ENCODE measurements around the gene LRRC46. TPM values are rescaled to one million over a fixed set of nuclear protein-coding genes. Genes with fewer than 3 reads are reported as not detected.

The LRRC46 gene
- total RNA-seq, 1 donor from 2014 or later: not detected

DNA sequence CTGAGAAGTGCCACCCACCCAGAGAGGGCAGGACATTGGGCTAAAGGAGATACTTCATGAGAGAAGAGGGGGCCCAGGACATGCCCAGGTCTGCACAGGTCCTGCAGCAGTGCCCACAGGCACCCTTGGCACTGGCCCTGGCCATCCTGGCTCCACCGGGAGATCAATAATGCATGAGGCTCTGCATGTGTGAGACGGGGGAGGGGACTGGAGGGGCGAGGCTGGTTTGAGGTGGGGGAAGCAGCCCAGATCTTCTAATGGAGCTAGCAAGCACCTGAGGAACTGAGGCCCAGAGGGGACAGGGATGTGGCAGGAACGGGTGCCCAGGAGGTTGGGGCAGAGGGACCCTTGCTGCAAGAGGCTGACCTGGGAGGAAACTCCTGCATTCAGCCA, 10.4 kb upstream of the LRRC46 start:
- peaks cover 0 to 49% of the 10 kb centered on the region in 2 donors for H3K36me3 ChIP-seq
- peak overlapping the region; percentile 59 to 69 for H3K4me3 ChIP-seq
- no peaks in the 10 kb centered on the region for H3K27me3 ChIP-seq
- no peak for DNase-seq (ENCODE audit: extremely low spot score in 2 of 2)
- TF ChIP-seq, protein P1, sequence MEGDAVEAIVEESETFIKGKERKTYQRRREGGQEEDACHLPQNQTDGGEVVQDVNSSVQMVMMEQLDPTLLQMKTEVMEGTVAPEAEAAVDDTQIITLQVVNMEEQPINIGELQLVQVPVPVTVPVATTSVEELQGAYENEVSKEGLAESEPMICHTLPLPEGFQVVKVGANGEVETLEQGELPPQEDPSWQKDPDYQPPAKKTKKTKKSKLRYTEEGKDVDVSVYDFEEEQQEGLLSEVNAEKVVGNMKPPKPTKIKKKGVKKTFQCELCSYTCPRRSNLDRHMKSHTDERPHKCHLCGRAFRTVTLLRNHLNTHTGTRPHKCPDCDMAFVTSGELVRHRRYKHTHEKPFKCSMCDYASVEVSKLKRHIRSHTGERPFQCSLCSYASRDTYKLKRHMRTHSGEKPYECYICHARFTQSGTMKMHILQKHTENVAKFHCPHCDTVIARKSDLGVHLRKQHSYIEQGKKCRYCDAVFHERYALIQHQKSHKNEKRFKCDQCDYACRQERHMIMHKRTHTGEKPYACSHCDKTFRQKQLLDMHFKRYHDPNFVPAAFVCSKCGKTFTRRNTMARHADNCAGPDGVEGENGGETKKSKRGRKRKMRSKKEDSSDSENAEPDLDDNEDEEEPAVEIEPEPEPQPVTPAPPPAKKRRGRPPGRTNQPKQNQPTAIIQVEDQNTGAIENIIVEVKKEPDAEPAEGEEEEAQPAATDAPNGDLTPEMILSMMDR (IDR thresholded peaks at IDR 0.05): no peak
- no peak for TF ChIP-seq POLR2AphosphoS5 (IDR thresholded peaks at IDR 0.05; ENCODE audit: insufficient read depth in 1 of 2, low read depth in 1 of 2)
- TF ChIP-seq POLR2A (IDR thresholded peaks at IDR 0.05): no peak
- peak overlapping the region; percentile 48 for H3K27ac ChIP-seq
- intact Hi-C loops (cut with DNase I): no loop called here
- peaks cover 26% of the 10 kb centered on the region for H3K4me1 ChIP-seq
- H3K9me3 ChIP-seq: no peaks in the 10 kb centered on the region

DNA sequence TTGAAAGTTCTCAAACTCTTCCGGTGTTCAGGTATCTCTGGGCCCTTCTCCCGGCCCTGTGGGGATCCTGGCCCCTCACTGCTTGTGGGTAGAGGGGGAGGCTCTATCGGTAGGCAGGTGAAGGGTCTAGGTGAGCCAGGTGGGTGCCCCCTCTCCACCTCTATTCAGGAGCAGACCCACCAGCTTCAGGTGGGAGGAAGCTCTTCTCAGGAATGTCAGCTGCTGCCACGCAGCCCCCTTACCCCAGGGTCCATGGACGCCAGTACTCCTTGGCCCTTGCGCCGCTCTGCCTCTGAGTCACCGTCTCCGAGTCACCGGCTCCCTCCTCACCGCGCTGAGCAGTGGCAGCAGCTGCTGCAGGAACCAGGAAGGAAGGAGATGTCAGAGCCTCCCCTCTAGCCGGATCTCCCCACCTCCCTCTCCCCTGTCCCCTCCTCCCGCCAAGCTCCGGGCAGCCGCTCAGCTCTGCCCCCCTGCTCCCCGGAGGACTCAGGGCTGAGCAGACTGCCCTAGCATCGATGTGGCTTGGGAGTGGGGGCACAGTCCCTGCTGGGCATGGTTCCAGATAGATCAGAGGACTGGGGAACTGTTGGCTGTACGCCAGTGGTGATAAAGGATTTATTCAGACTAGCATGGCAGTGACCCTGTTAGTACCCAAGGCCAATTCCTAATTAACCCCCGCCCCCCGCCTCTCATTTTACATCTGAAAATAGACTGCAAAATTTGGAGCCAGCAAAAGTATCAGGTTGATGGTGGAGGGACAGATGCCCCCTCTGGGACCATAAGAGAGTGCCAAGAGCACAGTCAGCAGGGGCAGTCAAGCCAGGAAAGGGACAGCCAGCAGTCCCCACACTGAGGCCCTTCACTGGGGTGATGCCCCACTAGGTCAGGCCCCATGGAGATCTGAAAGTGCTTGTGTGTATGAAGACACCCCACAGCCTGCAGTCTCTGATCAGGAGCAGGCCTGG, 9.8 kb upstream of the LRRC46 start, which contains the start of gene OSBPL7:
Gene OSBPL7, minus strand, starts transcription at position 371 of the 968 bp plus-strand sequence. CDS start 1,516 bp downstream, outside the sequence.
- H3K9me3 ChIP-seq: no peaks in the 10 kb centered on the region

DNA sequence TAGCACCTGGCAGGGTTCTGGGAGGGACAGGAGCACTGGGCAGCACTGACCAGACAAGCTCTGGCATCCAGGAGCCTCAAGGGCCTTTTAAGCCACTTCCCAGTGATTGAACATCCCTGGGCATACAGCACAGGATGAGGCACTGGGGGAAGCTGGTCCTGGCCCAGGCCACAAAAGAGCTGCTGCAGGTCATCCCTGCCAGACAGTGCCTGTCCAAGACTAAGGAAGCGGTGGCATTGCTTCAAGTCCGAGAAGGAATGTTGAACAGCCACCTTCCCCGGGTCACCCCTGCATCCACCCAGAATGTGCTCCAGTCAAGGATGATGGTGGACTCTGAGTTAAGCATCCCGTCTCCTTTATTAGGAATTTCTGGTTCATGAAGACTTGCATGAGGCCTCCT, 8.7 kb upstream of the LRRC46 start:
- Histone ChIP-seq H3K4me1 (peaks cover 26% of the 10 kb centered on the region), H3K27ac (no peak overlapping the region), H3K36me3 (peaks cover 0 to 53% of the 10 kb centered on the region in 2 donors), H3K4me3 (no peak overlapping the region), H3K9me3 (no peaks in the 10 kb centered on the region), H3K27me3 (no peaks in the 10 kb centered on the region)
- no peak for DNase-seq (ENCODE audit: extremely low spot score in 2 of 2)
- intact Hi-C loops (cut with DNase I): no loop called here
- TF ChIP-seq, protein P1 (IDR thresholded peaks at IDR 0.05): no peak
- TF ChIP-seq POLR2A (IDR thresholded peaks at IDR 0.05): no peak

More for the DNA sequence above, 9.8 kb upstream of the LRRC46 start, which contains the start of gene OSBPL7:
- H3K27ac ChIP-seq: peak within 1 kb of the TSS; percentile 48
- peaks cover 0 to 49% of the 10 kb centered on the region in 2 donors for H3K36me3 ChIP-seq
- DNase-seq (ENCODE audit: extremely low spot score in 2 of 2): no peak
- TF ChIP-seq, protein P1 (IDR thresholded peaks at IDR 0.05): peak in 1 of 3 experiments; percentile 15
- TF ChIP-seq POLR2AphosphoS5 (IDR thresholded peaks at IDR 0.05; ENCODE audit: insufficient read depth in 1 of 2, low read depth in 1 of 2) (peak in 1 of 2 donors; percentile 55), POLR2A (IDR thresholded peaks at IDR 0.05) (no peak)
- intact Hi-C loops (cut with DNase I): no loop called here
- H3K4me3 ChIP-seq: peak within 1 kb of the TSS; percentile 59 to 69
- H3K4me1 ChIP-seq: peaks cover 26% of the 10 kb centered on the region
- no peaks in the 10 kb centered on the region for H3K27me3 ChIP-seq

DNA sequence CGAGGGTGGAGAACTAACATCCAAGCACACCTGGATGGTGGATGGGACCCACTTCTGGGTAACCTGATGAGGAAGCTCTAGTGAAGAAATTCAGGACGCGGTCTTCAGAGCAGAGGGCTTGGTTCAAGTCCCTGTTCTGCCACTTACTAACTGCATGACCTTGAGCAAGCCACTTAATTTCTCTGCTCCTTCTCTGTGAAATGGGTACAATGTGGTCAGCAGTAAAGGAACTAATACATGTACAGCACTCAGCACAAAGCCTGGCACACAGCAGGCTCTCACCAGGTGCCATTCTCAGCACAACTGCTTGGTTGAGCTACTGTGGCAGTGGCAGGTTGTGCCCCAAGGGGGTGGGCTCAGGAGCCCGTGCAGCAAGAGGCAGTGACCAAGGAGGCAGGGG, 8.0 kb upstream of the LRRC46 start:
- intact Hi-C loops (cut with DNase I): no loop called here
- DNase-seq (ENCODE audit: extremely low spot score in 2 of 2): no peak
- H3K4me1 ChIP-seq: peaks cover 26% of the 10 kb centered on the region
- TF ChIP-seq POLR2A (IDR thresholded peaks at IDR 0.05) (no peak), POLR2AphosphoS5 (IDR thresholded peaks at IDR 0.05; ENCODE audit: insufficient read depth in 1 of 2, low read depth in 1 of 2) (no peak)
- TF ChIP-seq, protein P1 (IDR thresholded peaks at IDR 0.05): no peak
- H3K27me3 ChIP-seq: no peaks in the 10 kb centered on the region
- H3K4me3 ChIP-seq: no peak overlapping the region
- H3K9me3 ChIP-seq: no peaks in the 10 kb centered on the region
- no peak overlapping the region for H3K27ac ChIP-seq
- H3K36me3 ChIP-seq: peaks cover 0 to 54% of the 10 kb centered on the region in 2 donors

DNA sequence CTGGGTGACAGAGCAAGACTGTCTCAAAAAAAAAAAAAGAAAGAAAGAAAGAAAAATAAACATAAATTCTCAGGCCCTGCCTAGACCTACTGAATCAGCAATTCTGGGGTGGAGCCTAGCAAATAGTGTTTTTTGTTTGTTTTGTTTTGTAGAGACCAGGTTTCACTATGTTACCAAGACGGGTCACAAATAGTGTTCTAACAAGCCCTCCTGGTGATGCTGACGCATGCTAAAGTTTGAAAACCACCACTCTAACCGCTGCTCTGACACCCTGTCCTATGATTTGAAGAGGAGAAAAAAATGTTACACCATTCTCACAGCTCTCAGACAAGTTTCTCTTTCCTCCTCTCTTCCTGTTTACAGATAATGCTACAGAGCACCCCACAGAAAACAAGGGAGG, 1.6 kb upstream of the LRRC46 start:
- H3K4me1 ChIP-seq: peaks cover 31% of the 10 kb centered on the region
- H3K4me3 ChIP-seq: no peak overlapping the region
- no peak for DNase-seq (ENCODE audit: extremely low spot score in 2 of 2)
- H3K36me3 ChIP-seq: peaks cover 0 to 30% of the 10 kb centered on the region in 2 donors
- no peaks in the 10 kb centered on the region for H3K27me3 ChIP-seq
- no peak for TF ChIP-seq POLR2A (IDR thresholded peaks at IDR 0.05)
- TF ChIP-seq POLR2AphosphoS5 (IDR thresholded peaks at IDR 0.05; ENCODE audit: insufficient read depth in 1 of 2, low read depth in 1 of 2): peak in 1 of 2 donors; percentile 16
- TF ChIP-seq, protein P1 (IDR thresholded peaks at IDR 0.05): no peak
- no peaks in the 10 kb centered on the region for H3K9me3 ChIP-seq
- intact Hi-C loops (cut with DNase I): no loop called here
- H3K27ac ChIP-seq: no peak overlapping the region

Data from vagina (tissue), 2 donors.